COLO668 (cell line): ENCODE results near the gene CDK17.
"Not testable (repeated sequence)": the region's sequence is repeated elsewhere in the genome, so short reads cannot be mapped to it uniquely, and the experiment has no call there.

Experiments used
- DNase-seq: peaks from one replicate; lab custom pipeline; 2025; ENCODE audit not compliant: unreplicated experiment; lab: John Stamatoyannopoulos, UW

The CDK17 gene

GRCh38 chr12:96399919-96400630 lies at the start of gene CDK17:
Gene CDK17 (minus strand): TSS chr12:96400439. CDS start chr12:96334836, 65,603 bp downstream.
- DNase-seq, result peak; percentile 92

GRCh38 chr12:96448300-96448699 lies 48.1 kb upstream of the CDK17 start:
- DNase-seq, result no peak

GRCh38 chr12:96447256-96447655 lies 47.0 kb upstream of the CDK17 start:
- DNase-seq, result no peak

GRCh38 chr12:96445691-96446583 lies 45.7 kb upstream of the CDK17 start:
- DNase-seq, result no peak

GRCh38 chr12:96444399-96444798 lies 44.2 kb upstream of the CDK17 start:
- DNase-seq, result no peak

- DNase-seq, result no peak
These were observed 42.7 kb upstream of the CDK17 start for GRCh38 chr12:96442906-96443305.

- DNase-seq, result no peak
These were observed 41.6 kb upstream of the CDK17 start for GRCh38 chr12:96441816-96442215.

- DNase-seq, result no peak
These were observed 38.1 kb upstream of the CDK17 start for GRCh38 chr12:96438330-96438729.

- no peak for DNase-seq
These were observed 36.9 kb upstream of the CDK17 start for GRCh38 chr12:96437171-96437445.

GRCh38 chr12:96436366-96437170 lies 36.3 kb upstream of the CDK17 start:
- no peak for DNase-seq

- DNase-seq, result no peak
These were observed 33.9 kb upstream of the CDK17 start for GRCh38 chr12:96434107-96434506.

- not testable (repeated sequence) for DNase-seq
These were observed 32.5 kb upstream of the CDK17 start for GRCh38 chr12:96432496-96433321.

- DNase-seq, result no peak
These were observed 30.8 kb upstream of the CDK17 start for GRCh38 chr12:96431067-96431466.

- DNase-seq, result no peak
These were observed 27.1 kb upstream of the CDK17 start for GRCh38 chr12:96427269-96427729.

- no peak for DNase-seq
These were observed 25.7 kb upstream of the CDK17 start for GRCh38 chr12:96425951-96426350.

GRCh38 chr12:96425321-96425720 lies 25.1 kb upstream of the CDK17 start:
- no peak for DNase-seq

GRCh38 chr12:96424601-96425000 lies 24.4 kb upstream of the CDK17 start:
- no peak for DNase-seq

- DNase-seq, result no peak
These were observed 22.0 kb upstream of the CDK17 start for GRCh38 chr12:96422192-96422591.

GRCh38 chr12:96421014-96421413 lies 20.8 kb upstream of the CDK17 start:
- DNase-seq, result no peak

- no peak for DNase-seq
These were observed 20.1 kb upstream of the CDK17 start for GRCh38 chr12:96420277-96420835.
